Endothelial cell of coronary artery (primary cell): ENCODE data around the gene RMDN2. TPM values are rescaled to one million over a fixed set of nuclear protein-coding genes. Genes with fewer than 3 reads are reported as not detected.

Experiments used
- total RNA-seq: library from RNA; depleted of rRNA; stranded (reverse); fragments of >200 nt; gene quantifications from 2 replicates; pipeline ENCODE4 v1.2.3, GENCODE V29; 2014

RMDN2 gene
- total RNA-seq = 2.2 and 2.4 TPM in 2 replicates

GRCh38 chr2:37925063-37925897 is at the start of gene RMDN2:
Gene RMDN2 (plus strand): TSS chr2:37925287. CDS start chr2:37929278, 3,991 bp downstream.

Other genes with a start within 250 kb of the RMDN2 start
- 0.18 and 0.94 TPM in 2 replicates for gene CYP1B1, start 150.9 kb downstream of the RMDN2 start, total RNA-seq